Urinary bladder (tissue), 4 donors: Measurements from ENCODE around the gene TM7SF3. TPM values are rescaled to one million over a fixed set of nuclear protein-coding genes. Genes with fewer than 3 reads are reported as not detected.
A peak's percentile ranks its signal among the peaks of the same experiment; 100 is the strongest.

Experiments
- DNase-seq: peaks from one replicate; pipeline ENCODE4 v3.0.0-alpha.2; 2015; ENCODE audit errors: extremely low spot score
- H3K27ac ChIP-seq: one replicate; pipeline ENCODE4 v1.5.1; 2013; ENCODE audit warnings: low read depth, mild to moderate bottlenecking, moderate library complexity
- H3K36me3 ChIP-seq: one replicate; pipeline ENCODE4 v1.6.1; 2013; ENCODE audit warnings: mild to moderate bottlenecking, moderate library complexity; ENCODE audit not compliant: insufficient read depth
- H3K4me1 ChIP-seq: one replicate; pipeline ENCODE4 v1.6.1; 2013; ENCODE audit warnings: mild to moderate bottlenecking, moderate library complexity; ENCODE audit not compliant: insufficient read depth
- H3K4me3 ChIP-seq: one replicate; pipeline ENCODE4 v1.5.1; 2013; ENCODE audit warnings: low read depth, low read length
- WGBS: extraction: QIAGEN DNeasy Blood & Tissue Kit; methylation state at CpG from one replicate; pipeline ENCODE4 v1.1.7; 2013; 5-methylcytosine and 5-hydroxymethylcytosine counted together
- polyA plus RNA-seq: library from polyadenylated mRNA; stranded (reverse); fragments of 200-250 nt; gene quantifications from one replicate; pipeline ENCODE4 v1.2.3, GENCODE V29; 2013
- total RNA-seq: library from RNA; depleted of rRNA; stranded (reverse); fragments of >200 nt; gene quantifications from one replicate; pipeline ENCODE4 v1.2.3, GENCODE V29; 2014
- donor health status: healthy with polysubstance abuse.
- donor health status: healthy.

Gene TM7SF3
- total and polyA plus RNA-seq, 2 donors = 34.8 to 72.3 TPM

- no peak for DNase-seq
- H3K4me3 ChIP-seq = no peak overlapping the region
- WGBS = 82% methylated on average over 3 of the region's 3 CpGs
These were observed 73.5 kb downstream of the TM7SF3 start for GRCh38 chr12:26940516-26941214.

GRCh38 chr12:26939953-26940352, 74.2 kb downstream of the TM7SF3 start:
- Histone ChIP-seq H3K36me3 (no peaks in the 10 kb centered on the region), H3K4me3 (peak overlapping the region; percentile 81), H3K4me1 (no peaks in the 10 kb centered on the region), H3K27ac (no peak overlapping the region)
- DNase-seq = no peak
- 38% methylated on average over 1 of the region's 1 CpG for WGBS

More at GRCh38 chr12:26940516-26941214, 73.5 kb downstream of the TM7SF3 start:
- Histone ChIP-seq H3K4me1 (no peaks in the 10 kb centered on the region), H3K27ac (no peak overlapping the region), H3K36me3 (no peaks in the 10 kb centered on the region)

GRCh38 chr12:26939192-26939832, 74.9 kb downstream of the TM7SF3 start:
- Histone ChIP-seq H3K36me3 (no peaks in the 10 kb centered on the region), H3K4me1 (no peaks in the 10 kb centered on the region), H3K27ac (no peak overlapping the region), H3K4me3 (peak overlapping the region; percentile 81)
- 5% methylated on average over 9 of the region's 9 CpGs for WGBS
- no peak for DNase-seq

GRCh38 chr12:26938701-26939062, 75.5 kb downstream of the TM7SF3 start:
- Histone ChIP-seq H3K4me3 (peak overlapping the region; percentile 81), H3K36me3 (no peaks in the 10 kb centered on the region), H3K4me1 (no peaks in the 10 kb centered on the region), H3K27ac (peak overlapping the region; percentile 86)
- under 1% methylated on average over 28 of the region's 28 CpGs for WGBS
- DNase-seq = no peak

- DNase-seq = peak; percentile 99
- peak within 1 kb of the TSS; percentile 81 for H3K4me3 ChIP-seq
- no peaks in the 10 kb centered on the region for H3K4me1 ChIP-seq
- WGBS = under 1% methylated on average over 69 of the region's 69 CpGs
- H3K27ac ChIP-seq = peak within 1 kb of the TSS; percentile 86
- no peaks in the 10 kb centered on the region for H3K36me3 ChIP-seq
These were observed 76.1 kb downstream of the TM7SF3 start, which contains the start of the genes FGFR1OP2 and INTS13 for GRCh38 chr12:26937863-26938700. Gene FGFR1OP2 (plus strand): TSS chr12:26938470. CDS start chr12:26954159, 15,689 bp downstream. Gene INTS13 (minus strand): TSS chr12:26937981. CDS start chr12:26936803, 1,178 bp downstream.

GRCh38 chr12:26937443-26937862, 76.7 kb downstream of the TM7SF3 start:
- peak overlapping the region; percentile 81 for H3K4me3 ChIP-seq
- H3K4me1 ChIP-seq = no peaks in the 10 kb centered on the region
- WGBS = under 1% methylated on average over 10 of the region's 10 CpGs
- no peak for DNase-seq
- no peaks in the 10 kb centered on the region for H3K36me3 ChIP-seq
- H3K27ac ChIP-seq = peak overlapping the region; percentile 80

- Histone ChIP-seq H3K4me3 (peak overlapping the region; percentile 81), H3K27ac (no peak overlapping the region), H3K36me3 (no peaks in the 10 kb centered on the region), H3K4me1 (no peaks in the 10 kb centered on the region)
- DNase-seq = no peak
- 8% methylated on average over 8 of the region's 8 CpGs for WGBS
These were observed 77.4 kb downstream of the TM7SF3 start for GRCh38 chr12:26936559-26937442.

- 72% methylated on average over 7 of the region's 7 CpGs for WGBS
- no peaks in the 10 kb centered on the region for H3K36me3 ChIP-seq
- DNase-seq = no peak
- no peak overlapping the region for H3K4me3 ChIP-seq
- no peak overlapping the region for H3K27ac ChIP-seq
- no peaks in the 10 kb centered on the region for H3K4me1 ChIP-seq
These were observed 78.4 kb downstream of the TM7SF3 start for GRCh38 chr12:26935636-26936378.

GRCh38 chr12:26929590-26929989, 84.6 kb downstream of the TM7SF3 start:
- Histone ChIP-seq H3K4me3 (no peak overlapping the region), H3K4me1 (no peaks in the 10 kb centered on the region), H3K36me3 (peaks cover 5% of the 10 kb centered on the region), H3K27ac (no peak overlapping the region)
- over 99% methylated on average over 2 of the region's 2 CpGs for WGBS
- DNase-seq = no peak

- H3K4me1 ChIP-seq = no peaks in the 10 kb centered on the region
- 95% methylated on average over 5 of the region's 5 CpGs for WGBS
- peaks cover 5% of the 10 kb centered on the region for H3K36me3 ChIP-seq
- DNase-seq = no peak
- no peak overlapping the region for H3K4me3 ChIP-seq
- H3K27ac ChIP-seq = no peak overlapping the region
These were observed 85.5 kb downstream of the TM7SF3 start for GRCh38 chr12:26928661-26929060.
